BE2C (cell line): ENCODE measurements around the gene MEIOB.
A peak's percentile ranks its signal among the peaks of the same experiment; 100 is the strongest.

Experiments used
- DNase-seq: peaks from one replicate; pipeline ENCODE4 v3.0.0-alpha.2; 2020
- H3K27me3 ChIP-seq: fragments of 250-450 bp; sonication (Bioruptor Pico); 2 replicates; pipeline ENCODE4 v1.5.1; 2020; ENCODE audit warnings: mild to moderate bottlenecking
- H3K36me3 ChIP-seq: fragments of 250-450 bp; sonication (Bioruptor Pico); 2 replicates; pipeline ENCODE4 v1.5.1; 2020; ENCODE audit warnings: mild to moderate bottlenecking
- H3K4me1 ChIP-seq: fragments of 250-450 bp; sonication (Bioruptor Pico); 2 replicates; pipeline ENCODE4 v1.5.1; 2020
- H3K4me3 ChIP-seq: 2 replicates; pipeline ENCODE4 v1.5.1; 2011; ENCODE audit warnings: low read depth, low read length
- H3K9me3 ChIP-seq: fragments of 250-450 bp; sonication (Bioruptor Pico); 2 replicates; pipeline ENCODE4 v1.5.1; 2020
- TF ChIP-seq, protein P1 (sequence below): IDR thresholded peaks from 2 replicates; pipeline ENCODE4 v1.5.1; 2012; ENCODE audit warnings: mild to moderate bottlenecking, low read depth, low read length

The MEIOB gene

DNA sequence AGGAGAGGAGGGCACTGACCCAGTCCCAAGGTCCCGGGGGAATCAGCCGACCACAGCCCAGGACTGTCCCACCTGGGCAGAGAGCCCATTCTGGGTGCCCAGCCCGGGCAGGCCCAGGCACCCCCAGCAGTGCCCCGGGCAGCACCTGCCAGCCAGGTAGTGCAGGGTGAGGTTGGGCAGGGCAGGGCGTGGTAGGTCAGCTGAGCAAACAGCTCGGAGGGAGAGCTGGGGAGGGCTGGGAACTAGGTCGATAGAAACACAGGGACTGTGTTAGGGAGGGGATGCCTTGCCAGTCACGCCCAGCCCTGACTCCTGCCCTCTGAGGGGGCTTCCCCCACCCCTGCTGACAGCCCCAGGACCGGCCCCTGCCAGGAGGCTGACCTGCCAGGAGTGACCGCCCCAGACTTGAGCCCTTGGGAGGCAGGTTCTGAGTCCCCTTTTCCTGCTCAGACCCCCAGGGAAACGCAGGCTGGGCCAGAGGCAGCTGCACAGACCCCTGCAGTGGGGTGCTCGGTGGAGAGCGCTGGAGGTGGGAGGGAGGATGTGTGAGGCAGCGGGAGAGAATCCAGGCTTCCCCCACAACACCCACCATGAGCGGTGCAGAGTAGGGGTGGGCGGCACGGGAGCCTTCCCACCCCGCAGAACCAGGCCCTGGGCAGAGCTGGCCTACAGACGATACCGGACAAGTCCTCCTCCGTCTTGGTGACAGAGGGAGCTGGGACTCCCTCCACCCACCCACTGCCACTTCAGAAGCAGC lies 41.5 kb upstream of the MEIOB start:
- TF ChIP-seq, protein P1, sequence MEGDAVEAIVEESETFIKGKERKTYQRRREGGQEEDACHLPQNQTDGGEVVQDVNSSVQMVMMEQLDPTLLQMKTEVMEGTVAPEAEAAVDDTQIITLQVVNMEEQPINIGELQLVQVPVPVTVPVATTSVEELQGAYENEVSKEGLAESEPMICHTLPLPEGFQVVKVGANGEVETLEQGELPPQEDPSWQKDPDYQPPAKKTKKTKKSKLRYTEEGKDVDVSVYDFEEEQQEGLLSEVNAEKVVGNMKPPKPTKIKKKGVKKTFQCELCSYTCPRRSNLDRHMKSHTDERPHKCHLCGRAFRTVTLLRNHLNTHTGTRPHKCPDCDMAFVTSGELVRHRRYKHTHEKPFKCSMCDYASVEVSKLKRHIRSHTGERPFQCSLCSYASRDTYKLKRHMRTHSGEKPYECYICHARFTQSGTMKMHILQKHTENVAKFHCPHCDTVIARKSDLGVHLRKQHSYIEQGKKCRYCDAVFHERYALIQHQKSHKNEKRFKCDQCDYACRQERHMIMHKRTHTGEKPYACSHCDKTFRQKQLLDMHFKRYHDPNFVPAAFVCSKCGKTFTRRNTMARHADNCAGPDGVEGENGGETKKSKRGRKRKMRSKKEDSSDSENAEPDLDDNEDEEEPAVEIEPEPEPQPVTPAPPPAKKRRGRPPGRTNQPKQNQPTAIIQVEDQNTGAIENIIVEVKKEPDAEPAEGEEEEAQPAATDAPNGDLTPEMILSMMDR = no peak
- Histone ChIP-seq H3K4me3 (no peak overlapping the region), H3K9me3 (no peaks in the 10 kb centered on the region), H3K36me3 (no peaks in the 10 kb centered on the region), H3K27me3 (peaks cover 25% of the 10 kb centered on the region), H3K4me1 (peaks cover 5% of the 10 kb centered on the region; the same call in 1 of the 2 replicates)
- DNase-seq = no peak

DNA sequence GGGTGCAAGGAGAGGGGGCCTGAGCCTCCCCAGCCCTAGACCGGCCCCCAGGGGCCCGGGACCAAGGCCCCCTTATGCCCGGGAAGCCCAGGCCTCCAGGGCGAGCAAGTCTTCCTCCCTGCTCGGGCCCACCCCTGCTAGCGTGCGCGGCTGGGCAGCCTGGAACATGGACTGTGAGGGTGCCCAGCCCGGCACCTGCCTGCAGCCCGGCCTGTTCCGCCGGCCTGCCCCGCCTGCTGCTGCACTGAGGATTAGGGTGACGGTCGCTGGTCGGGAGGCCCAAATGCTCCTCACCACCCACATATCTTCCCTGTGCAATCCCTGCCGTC lies 40.2 kb upstream of the MEIOB start:
- H3K9me3 ChIP-seq = no peaks in the 10 kb centered on the region
- DNase-seq = no peak
- H3K4me3 ChIP-seq = no peak overlapping the region
- H3K36me3 ChIP-seq = no peaks in the 10 kb centered on the region
- peaks cover 13% of the 10 kb centered on the region for H3K27me3 ChIP-seq
- TF ChIP-seq, protein P1 = no peak
- H3K4me1 ChIP-seq = peaks cover 5% of the 10 kb centered on the region; the same call in 1 of the 2 replicates

DNA sequence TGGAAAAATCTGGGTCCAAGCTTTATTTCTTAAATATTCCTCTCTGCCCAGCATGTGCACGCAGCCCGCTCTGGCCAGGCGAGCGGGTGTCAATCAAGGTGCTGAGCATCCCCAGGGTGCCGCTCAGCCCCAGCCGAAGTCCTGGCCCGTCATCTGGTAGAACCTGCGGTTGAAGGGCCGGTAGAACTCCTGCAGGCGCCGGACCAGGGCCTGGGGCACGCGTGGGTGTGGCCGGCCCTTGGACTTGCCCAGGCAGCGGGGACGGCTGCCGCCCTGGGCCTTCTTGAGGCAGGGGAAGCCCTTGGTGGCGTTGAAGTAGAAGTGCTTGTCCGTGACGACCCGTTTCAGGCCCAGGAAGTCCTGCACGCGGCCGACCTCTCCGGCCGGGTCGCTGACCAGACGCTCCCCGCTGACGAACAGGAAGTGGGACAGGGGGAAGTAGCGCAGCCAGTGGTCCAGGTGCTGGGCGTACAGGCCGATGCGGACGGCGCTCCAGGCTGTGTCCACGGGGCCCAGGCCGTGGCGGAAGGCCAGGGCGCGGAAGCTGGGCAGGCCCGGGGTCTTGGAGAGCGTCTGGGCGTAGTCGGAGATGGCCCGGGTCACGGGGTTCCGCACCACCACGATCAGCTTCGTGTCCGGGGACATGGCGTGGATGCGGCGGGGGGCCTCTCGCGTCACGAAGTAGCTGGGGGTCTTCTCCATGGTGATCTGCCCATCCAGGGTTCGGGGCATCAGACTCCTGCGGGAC lies 39.7 kb upstream of the MEIOB start:
- Histone ChIP-seq H3K9me3 (no peaks in the 10 kb centered on the region), H3K4me1 (peaks cover 5% of the 10 kb centered on the region; the same call in 1 of the 2 replicates), H3K4me3 (no peak overlapping the region), H3K36me3 (no peaks in the 10 kb centered on the region), H3K27me3 (peaks cover 8% of the 10 kb centered on the region)
- DNase-seq = peak; percentile 9
- TF ChIP-seq, protein P1 = no peak

DNA sequence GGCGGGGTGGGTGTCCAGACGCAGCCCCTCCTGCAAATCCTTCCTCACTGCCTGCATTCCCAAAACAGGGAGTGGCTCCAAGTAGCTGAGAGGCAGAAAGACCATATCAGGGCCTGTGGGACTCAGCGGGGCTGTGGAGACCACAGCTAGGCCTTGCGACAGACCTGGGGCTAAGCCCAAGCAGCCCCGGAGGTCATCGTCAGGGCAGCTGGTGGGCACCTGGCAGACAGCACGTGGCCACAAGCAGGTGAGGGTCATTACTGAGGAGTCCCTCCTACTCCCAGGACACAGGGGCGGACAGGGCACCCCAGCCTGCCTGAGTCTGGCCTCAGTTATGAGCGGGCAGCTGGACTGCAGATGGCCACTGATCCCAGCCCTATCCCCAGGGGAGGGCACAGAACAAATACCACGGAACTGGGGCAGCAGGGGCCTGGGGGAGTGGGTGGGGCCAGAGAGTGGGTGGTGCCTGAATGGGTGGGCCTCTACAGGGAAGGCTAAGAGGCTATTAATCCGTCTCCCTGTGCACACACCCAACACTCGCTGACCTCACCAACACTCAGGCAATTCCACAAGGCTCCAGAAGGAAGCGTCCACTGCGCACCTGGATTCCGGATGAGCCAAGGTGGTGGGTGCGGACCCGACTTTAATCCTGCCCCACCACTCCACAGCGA lies 37.7 kb upstream of the MEIOB start:
- H3K4me1 ChIP-seq = peaks cover 5% of the 10 kb centered on the region; the same call in 1 of the 2 replicates
- H3K27me3 ChIP-seq = no peaks in the 10 kb centered on the region
- H3K9me3 ChIP-seq = no peaks in the 10 kb centered on the region
- H3K36me3 ChIP-seq = no peaks in the 10 kb centered on the region
- peak; percentile 46 for DNase-seq
- TF ChIP-seq, protein P1 = no peak
- no peak overlapping the region for H3K4me3 ChIP-seq

DNA sequence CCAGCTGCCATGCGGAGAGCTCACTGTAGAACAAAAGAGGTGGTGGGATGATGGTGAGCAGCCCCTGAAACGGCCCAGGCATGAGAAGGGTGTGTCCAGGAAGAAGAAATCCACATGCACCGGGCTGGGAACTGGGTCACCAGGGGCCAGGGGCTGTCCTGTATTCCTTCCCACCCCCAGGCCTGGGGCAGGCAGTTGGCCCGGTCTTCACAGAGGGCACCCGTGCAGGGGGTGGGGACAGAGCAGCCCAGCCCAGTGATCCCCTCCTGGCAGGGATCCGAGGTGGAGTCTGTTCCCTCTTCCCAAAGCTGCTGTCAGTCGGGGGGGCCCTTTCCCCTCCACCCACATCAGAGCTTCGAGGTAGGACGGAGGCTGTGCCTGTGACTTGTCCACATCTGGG lies 37.0 kb upstream of the MEIOB start:
- H3K4me3 ChIP-seq = no peak overlapping the region
- H3K36me3 ChIP-seq = no peaks in the 10 kb centered on the region
- peaks cover 5% of the 10 kb centered on the region; the same call in 1 of the 2 replicates for H3K4me1 ChIP-seq
- TF ChIP-seq, protein P1 = no peak
- DNase-seq = no peak
- H3K27me3 ChIP-seq = no peaks in the 10 kb centered on the region
- H3K9me3 ChIP-seq = no peaks in the 10 kb centered on the region

DNA sequence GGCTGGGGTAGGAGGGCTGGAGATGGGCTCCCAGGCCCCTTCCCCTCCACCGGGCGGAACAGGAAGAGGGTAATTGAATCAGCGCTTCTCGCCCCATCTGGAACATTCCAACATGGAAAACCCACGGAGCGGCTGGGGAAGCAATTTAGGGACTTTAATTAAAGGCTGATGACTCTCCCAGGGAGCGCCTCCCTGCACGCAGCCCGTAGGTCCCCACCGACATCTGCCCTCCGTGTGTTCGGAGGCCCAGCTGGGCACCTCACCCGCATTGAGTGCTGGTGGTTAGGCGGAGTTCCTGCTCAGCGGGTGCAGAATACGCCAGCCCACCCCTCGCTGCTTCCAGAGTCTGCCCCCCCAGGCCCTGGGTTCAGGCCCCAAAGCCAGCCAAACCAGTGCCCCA lies 36.2 kb upstream of the MEIOB start:
- TF ChIP-seq, protein P1 = no peak
- no peaks in the 10 kb centered on the region for H3K9me3 ChIP-seq
- no peaks in the 10 kb centered on the region for H3K27me3 ChIP-seq
- H3K4me3 ChIP-seq = no peak overlapping the region
- H3K4me1 ChIP-seq = peaks cover 5% of the 10 kb centered on the region; the same call in 1 of the 2 replicates
- DNase-seq = peak; percentile 9
- no peaks in the 10 kb centered on the region for H3K36me3 ChIP-seq
